Stomach (tissue), 4 donors: ENCODE data around the gene ATP9B.

Experiments used
- POLR2A ChIP-seq, 4 donors: fragments of 450-650 bp; IDR thresholded peaks; one replicate each; pipeline ENCODE4 v1.6.1; 2016; ENCODE audit warnings: antibody characterized with exemption in 4 of 4, control low read depth in 2 of 4, mild to moderate bottlenecking in 1 of 4, moderate library complexity in 1 of 4
- POLR2AphosphoS5 ChIP-seq, 3 donors: sonication (generic); formaldehyde crosslinking; IDR thresholded peaks; one replicate each; pipeline ENCODE4 v1.6.1; 2016; ENCODE audit warnings: antibody characterized with exemption in 3 of 3
- TF ChIP-seq, protein P1 (sequence below), 7 experiments: fragments of 450-650 bp in 4 of 7; fragments of 200-600 bp in 3 of 7; sonication (generic) in 3 of 7; IDR thresholded peaks; one replicate each; pipeline ENCODE4 v1.5.1; 2016 to 2019; ENCODE audit warnings: antibody characterized with exemption in 7 of 7, control low read depth in 2 of 7, mild to moderate bottlenecking in 1 of 7

GRCh38 chr18:79337620-79338019 lies 268.4 kb downstream of the ATP9B start:
- TF ChIP-seq, protein P1, sequence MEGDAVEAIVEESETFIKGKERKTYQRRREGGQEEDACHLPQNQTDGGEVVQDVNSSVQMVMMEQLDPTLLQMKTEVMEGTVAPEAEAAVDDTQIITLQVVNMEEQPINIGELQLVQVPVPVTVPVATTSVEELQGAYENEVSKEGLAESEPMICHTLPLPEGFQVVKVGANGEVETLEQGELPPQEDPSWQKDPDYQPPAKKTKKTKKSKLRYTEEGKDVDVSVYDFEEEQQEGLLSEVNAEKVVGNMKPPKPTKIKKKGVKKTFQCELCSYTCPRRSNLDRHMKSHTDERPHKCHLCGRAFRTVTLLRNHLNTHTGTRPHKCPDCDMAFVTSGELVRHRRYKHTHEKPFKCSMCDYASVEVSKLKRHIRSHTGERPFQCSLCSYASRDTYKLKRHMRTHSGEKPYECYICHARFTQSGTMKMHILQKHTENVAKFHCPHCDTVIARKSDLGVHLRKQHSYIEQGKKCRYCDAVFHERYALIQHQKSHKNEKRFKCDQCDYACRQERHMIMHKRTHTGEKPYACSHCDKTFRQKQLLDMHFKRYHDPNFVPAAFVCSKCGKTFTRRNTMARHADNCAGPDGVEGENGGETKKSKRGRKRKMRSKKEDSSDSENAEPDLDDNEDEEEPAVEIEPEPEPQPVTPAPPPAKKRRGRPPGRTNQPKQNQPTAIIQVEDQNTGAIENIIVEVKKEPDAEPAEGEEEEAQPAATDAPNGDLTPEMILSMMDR (IDR thresholded peaks at IDR 0.05), result no peak
- no peak for TF ChIP-seq POLR2A (IDR thresholded peaks at IDR 0.05)
- TF ChIP-seq POLR2AphosphoS5 (IDR thresholded peaks at IDR 0.05), result no peak
